Erythroblast (primary cell): ENCODE measurements around the gene PIEZO2.

ENCODE experiments used
- GATA1 ChIP-seq: IDR thresholded peaks from 2 replicates; pipeline ENCODE4 v1.6.1; 2011; ENCODE audit warnings: low read depth, mild to moderate bottlenecking, control low read depth, low read length, moderate library complexity
- POLR2A ChIP-seq: IDR thresholded peaks from 2 replicates; pipeline ENCODE4 v1.6.1; 2011; ENCODE audit warnings: mild to moderate bottlenecking, low read length

DNA sequence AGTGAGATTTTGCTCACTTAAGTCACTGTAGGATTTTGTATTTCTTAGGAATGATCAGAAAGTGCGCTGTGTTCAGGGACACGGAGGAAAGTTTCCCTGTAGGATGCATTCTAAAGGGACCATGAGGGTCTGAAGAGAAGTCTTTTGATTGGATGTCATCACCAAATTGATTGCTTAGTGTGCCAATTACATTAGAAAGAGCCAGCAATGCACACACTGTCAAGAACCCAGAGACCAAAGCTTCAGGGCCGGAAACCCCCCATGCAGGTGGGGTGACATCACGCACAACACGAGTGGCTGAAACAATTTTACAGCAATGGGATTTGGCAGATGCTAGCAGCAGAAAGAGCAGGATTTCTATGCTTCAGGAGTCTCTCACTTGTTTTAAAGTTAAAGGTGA, 381.1 kb downstream of the PIEZO2 start:
- no peak for TF ChIP-seq POLR2A
- TF ChIP-seq GATA1, result no peak
